Measurements from ENCODE around the gene VEGFB.

VEGFB gene

GRCh38 chr11:64281957-64282770 lies 47.8 kb downstream of the VEGFB start:
- TF ChIP-seq CTCF (conservative IDR thresholded peaks at IDR 0.05; ENCODE audit: low read depth): no peak
- ChIA-PET POLR2A (ENCODE audit: low non-redundant PET) (no interaction called here), CTCF (interaction anchor here (0.7 to 1.4 kb wide), 3 partner anchors 12 to 73 kb away, joined by 3 to 8 read pairs (median 5); no protein-coding TSS in a partner anchor)
- peak overlapping the region; percentile 97 for H3K27ac ChIP-seq
- DNase-seq (ENCODE audit: low spot score): no peak

GRCh38 chr11:64283092-64283491 lies 48.7 kb downstream of the VEGFB start:
- DNase-seq (ENCODE audit: low spot score): no peak
- H3K27ac ChIP-seq: peak overlapping the region; percentile 97
- ChIA-PET CTCF (interaction anchor here (1.0 to 1.4 kb wide), 2 partner anchors 18 to 72 kb away, joined by 3 to 8 read pairs; no protein-coding TSS in a partner anchor), POLR2A (ENCODE audit: low non-redundant PET) (no interaction called here)
- no peak for TF ChIP-seq CTCF (conservative IDR thresholded peaks at IDR 0.05; ENCODE audit: low read depth)

- peak; percentile 98 for DNase-seq (ENCODE audit: low spot score)
- POLR2A ChIA-PET (ENCODE audit: low non-redundant PET): interaction anchor here (0.7 to 1.0 kb wide), 2 partner anchors 43 to 79 kb away, joined by 4 read pairs; partner anchors contain the start of gene FKBP2
- peak within 1 kb of the TSS; percentile 97 for H3K27ac ChIP-seq
- CTCF ChIA-PET: interaction anchor here (0.6 to 1.4 kb wide), 5 partner anchors 12 to 350 kb away, joined by 3 to 6 read pairs (median 4); no protein-coding TSS in a partner anchor
- TF ChIP-seq CTCF (conservative IDR thresholded peaks at IDR 0.05; ENCODE audit: low read depth): no peak
Measured at GRCh38 chr11:64284048-64284961, 49.9 kb downstream of the VEGFB start, which contains the start of gene BAD. TSS of gene BAD (minus strand) at chr11:64284665. CDS start at chr11:64284368, 297 bp downstream.

- TF ChIP-seq CTCF (conservative IDR thresholded peaks at IDR 0.05; ENCODE audit: low read depth): no peak
- ChIA-PET POLR2A (ENCODE audit: low non-redundant PET) (interaction anchor here (0.5 to 1.0 kb wide), 2 partner anchors 40 to 80 kb away, joined by 4 read pairs; no protein-coding TSS in a partner anchor), CTCF (interaction anchor here (0.6 to 1.4 kb wide), 5 partner anchors 11 to 351 kb away, joined by 3 to 6 read pairs (median 4); no protein-coding TSS in a partner anchor)
- peak; percentile 80 for DNase-seq (ENCODE audit: low spot score)
- peak within 1 kb of the TSS; percentile 97 for H3K27ac ChIP-seq
Measured at GRCh38 chr11:64284962-64285884, 50.8 kb downstream of the VEGFB start, which contains the start of gene GPR137. TSS of gene GPR137 (plus strand) at chr11:64285848. CDS start at chr11:64286525, 677 bp downstream.

GRCh38 chr11:64285885-64286800 lies 51.8 kb downstream of the VEGFB start:
- no peak for TF ChIP-seq CTCF (conservative IDR thresholded peaks at IDR 0.05; ENCODE audit: low read depth)
- POLR2A ChIA-PET (ENCODE audit: low non-redundant PET): no interaction called here
- DNase-seq (ENCODE audit: low spot score): no peak
- H3K27ac ChIP-seq: peak overlapping the region; percentile 97
- CTCF ChIA-PET: interaction anchor here (0.7 to 1.1 kb wide), 3 partner anchors 15 to 167 kb away, joined by 3 to 5 read pairs (median 4); no protein-coding TSS in a partner anchor
